Upper lobe of right lung (tissue), 1 donor: ENCODE measurements around the gene RERE. TPM values are rescaled to one million over a fixed set of nuclear protein-coding genes. Genes with fewer than 3 reads are reported as not detected.

ENCODE experiments used
- ATAC-seq: fragments of 200-7000 bp; cut with Tn5 transposase; one replicate; pipeline ENCODE4 v1.9.1; 2020; ENCODE audit warnings: mild to moderate bottlenecking, moderate library complexity
- DNase-seq: peaks from one replicate; pipeline ENCODE4 v3.0.0-alpha.2; 2020
- H3K27ac ChIP-seq: fragments of 200-600 bp; one replicate; pipeline ENCODE4 v1.8.0; 2022
- H3K27me3 ChIP-seq: fragments of 200-600 bp; one replicate; pipeline ENCODE4 v1.8.0; 2022; ENCODE audit warnings: mild to moderate bottlenecking
- H3K36me3 ChIP-seq: fragments of 200-600 bp; one replicate; pipeline ENCODE4 v1.8.0; 2022
- H3K4me1 ChIP-seq: fragments of 200-600 bp; one replicate; pipeline ENCODE4 v1.8.0; 2022
- H3K4me3 ChIP-seq: fragments of 200-600 bp; one replicate; pipeline ENCODE4 v1.8.0; 2022; ENCODE audit warnings: mild to moderate bottlenecking
- H3K9me3 ChIP-seq: fragments of 200-600 bp; one replicate; pipeline ENCODE4 v1.8.0; 2022
- CTCF ChIP-seq: fragments of 200-600 bp; IDR thresholded peaks from one replicate; pipeline ENCODE4 v1.8.0; 2022; ENCODE audit warnings: antibody characterized with exemption
- intact Hi-C: fragments of 100-400 bp; cut with DNase I; formaldehyde crosslinking; loops from one replicate; pipeline ENCODE4 v1.11.0; 2022
- total RNA-seq: library from RNA; stranded (reverse); fragmentation: NEBNext Ultra II Directional; extraction: Animal tissue kit (Norgen Biotek cat#: 25700); gene quantifications from one replicate; pipeline ENCODE4 v1.2.1, GENCODE V29; 2021
- donor health status: DM: no; HTN: yes; CAD: no; lungs with severe emphysema.

The RERE gene
- total RNA-seq, 1 donor from 2014 or later = 99.6 TPM

- DNase-seq (no peak), ATAC-seq (no peak)
- H3K4me3 ChIP-seq = no peak overlapping the region
- H3K36me3 ChIP-seq = no peaks in the 10 kb centered on the region
- no peak overlapping the region for H3K27ac ChIP-seq
- peaks cover 6% of the 10 kb centered on the region for H3K4me1 ChIP-seq
- no peaks in the 10 kb centered on the region for H3K9me3 ChIP-seq
- intact Hi-C loops = no loop called here
- no peaks in the 10 kb centered on the region for H3K27me3 ChIP-seq
- no peak for TF ChIP-seq CTCF
Measured at GRCh38 chr1:8586438-8586837, 231.0 kb downstream of the RERE start.

DNA sequence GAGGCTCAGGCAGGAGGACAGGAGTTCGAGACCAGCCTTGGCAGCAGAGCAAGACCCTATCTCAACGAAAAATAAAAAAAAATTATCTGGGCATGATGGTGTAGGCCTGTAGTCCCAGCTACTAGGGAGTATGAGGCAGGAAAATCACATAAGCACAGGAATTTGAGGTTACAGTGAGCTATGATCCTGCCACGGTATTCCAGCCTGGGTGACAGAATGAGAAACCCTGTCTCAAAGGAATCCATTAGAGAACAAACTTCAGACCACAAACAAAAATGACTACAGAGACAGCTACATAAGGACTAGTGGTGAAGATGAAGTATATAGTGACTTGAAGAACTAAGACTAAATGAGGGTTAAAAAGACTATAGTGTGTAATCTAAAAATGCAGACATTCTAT, 233.1 kb downstream of the RERE start:
- no peak overlapping the region for H3K4me3 ChIP-seq
- no peaks in the 10 kb centered on the region for H3K27me3 ChIP-seq
- no peaks in the 10 kb centered on the region for H3K36me3 ChIP-seq
- no peaks in the 10 kb centered on the region for H3K9me3 ChIP-seq
- no peak for DNase-seq
- H3K27ac ChIP-seq = no peak overlapping the region
- ATAC-seq = no peak
- intact Hi-C loops = no loop called here
- no peaks in the 10 kb centered on the region for H3K4me1 ChIP-seq
- TF ChIP-seq CTCF = no peak

DNA sequence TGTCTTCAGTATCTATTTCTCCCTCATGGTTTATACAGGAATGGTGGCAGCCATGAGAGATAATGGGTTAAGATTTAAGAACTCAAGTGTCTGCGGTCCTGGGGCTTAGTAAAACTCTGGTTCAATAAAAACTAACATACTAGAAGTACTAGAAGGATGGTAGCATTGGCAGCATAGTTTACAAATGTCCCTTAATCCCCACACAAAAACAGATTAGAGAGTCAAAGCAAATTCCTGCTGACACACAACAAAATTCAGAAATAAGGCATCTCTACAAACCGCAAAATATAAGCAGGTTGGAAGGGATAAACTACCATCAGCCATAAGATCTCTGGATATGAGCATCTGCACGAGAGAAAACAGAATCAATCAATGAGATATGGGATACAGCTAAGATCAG, 234.4 kb downstream of the RERE start:
- no peak overlapping the region for H3K27ac ChIP-seq
- H3K36me3 ChIP-seq = no peaks in the 10 kb centered on the region
- intact Hi-C loops = no loop called here
- H3K4me1 ChIP-seq = no peaks in the 10 kb centered on the region
- no peaks in the 10 kb centered on the region for H3K27me3 ChIP-seq
- H3K9me3 ChIP-seq = no peaks in the 10 kb centered on the region
- no peak overlapping the region for H3K4me3 ChIP-seq
- ATAC-seq (no peak), DNase-seq (no peak)
- no peak for TF ChIP-seq CTCF

- Histone ChIP-seq H3K9me3 (no peaks in the 10 kb centered on the region), H3K36me3 (no peaks in the 10 kb centered on the region), H3K27ac (no peak overlapping the region), H3K4me3 (no peak overlapping the region), H3K4me1 (no peaks in the 10 kb centered on the region), H3K27me3 (no peaks in the 10 kb centered on the region)
- ATAC-seq (peak; percentile 46), DNase-seq (no peak)
- TF ChIP-seq CTCF = no peak
- intact Hi-C loops = no loop called here
Measured at GRCh38 chr1:8580566-8580965, 236.9 kb downstream of the RERE start.

- Histone ChIP-seq H3K9me3 (no peaks in the 10 kb centered on the region), H3K27ac (no peak overlapping the region), H3K4me1 (no peaks in the 10 kb centered on the region), H3K4me3 (no peak overlapping the region), H3K36me3 (no peaks in the 10 kb centered on the region), H3K27me3 (no peaks in the 10 kb centered on the region)
- TF ChIP-seq CTCF = no peak
- ATAC-seq = no peak
- intact Hi-C loops = no loop called here
- no peak for DNase-seq
Measured at GRCh38 chr1:8578936-8579335, 238.5 kb downstream of the RERE start.

- Histone ChIP-seq H3K9me3 (no peaks in the 10 kb centered on the region), H3K4me1 (no peaks in the 10 kb centered on the region), H3K27me3 (no peaks in the 10 kb centered on the region), H3K36me3 (no peaks in the 10 kb centered on the region), H3K27ac (no peak overlapping the region), H3K4me3 (no peak overlapping the region)
- DNase-seq (no peak), ATAC-seq (no peak)
- intact Hi-C loops = no loop called here
- no peak for TF ChIP-seq CTCF
Measured at GRCh38 chr1:8578132-8578877, 239.1 kb downstream of the RERE start.
